HG03103 (cell line): ENCODE results near the gene RNLS.
"Not testable (repeated sequence)": the region's sequence is repeated elsewhere in the genome, so short reads cannot be mapped to it uniquely, and the experiment has no call there.

ENCODE experiments used
- ATAC-seq: cut with Tn5 transposase; IDR thresholded peaks from one replicate; pipeline ENCODE4 v1.9.1; 2021; ENCODE audit warnings: low read depth; ENCODE audit not compliant: unreplicated experiment

RNLS gene

DNA sequence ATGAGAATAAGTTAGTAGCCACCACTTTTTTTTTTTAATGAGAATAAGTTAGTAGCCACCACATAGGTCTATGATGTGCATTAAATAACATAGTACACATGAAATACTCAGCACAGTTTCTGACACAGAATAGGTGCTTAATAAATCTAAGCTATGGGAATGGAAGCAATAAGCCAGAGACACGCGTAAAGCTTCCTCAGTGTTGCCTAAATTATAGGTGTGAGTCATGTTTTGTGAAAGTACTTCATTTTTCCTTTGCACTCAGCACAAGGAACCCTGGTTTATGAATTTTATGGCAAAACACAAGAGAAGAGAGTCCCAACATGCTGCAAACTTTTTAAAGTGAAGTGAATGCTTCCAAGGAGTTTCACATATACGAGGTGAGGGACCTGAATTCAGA is 267.4 kb downstream of the RNLS start:
- no peak for ATAC-seq

DNA sequence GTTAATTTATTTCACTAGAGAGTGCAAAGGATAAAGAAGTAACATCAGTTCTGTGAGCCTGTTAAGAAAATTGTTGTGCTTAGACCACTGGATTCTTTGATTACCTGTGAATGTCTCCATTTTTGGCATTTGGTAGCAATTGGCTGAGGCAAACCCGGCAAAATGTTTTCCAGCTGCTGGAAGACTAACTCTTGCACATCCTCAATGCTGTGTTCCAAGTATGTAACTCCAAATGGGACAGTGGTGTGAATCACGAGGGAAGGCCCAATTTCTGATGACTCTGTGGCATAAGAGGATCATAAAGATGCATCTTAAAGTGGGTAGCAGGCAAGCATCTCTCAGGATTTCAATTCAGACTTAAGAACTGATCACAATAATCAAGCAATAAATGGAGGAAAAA is 268.8 kb downstream of the RNLS start:
- ATAC-seq, result no peak

DNA sequence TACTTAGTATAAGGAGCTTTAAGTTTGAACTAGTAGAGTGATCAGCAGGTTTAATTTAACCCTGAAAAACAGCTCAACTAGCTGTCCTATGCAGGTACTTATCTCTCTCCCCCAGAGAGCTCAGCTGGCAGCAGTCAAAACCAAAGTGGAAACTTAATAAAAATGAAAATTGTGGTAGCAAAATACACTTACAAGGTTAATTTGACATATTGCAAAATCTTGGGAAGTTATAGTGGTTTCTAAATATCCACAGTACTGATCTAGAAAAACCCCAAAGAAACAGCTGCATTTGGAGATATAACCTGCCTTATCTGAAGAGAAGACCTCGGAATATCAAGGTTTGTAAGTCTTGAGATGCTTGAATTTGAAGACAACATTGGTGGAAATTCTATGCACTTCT is 269.2 kb downstream of the RNLS start:
- ATAC-seq, result no peak

GRCh38 chr10:88312855-88313254 is 270.3 kb downstream of the RNLS start:
- no peak for ATAC-seq

DNA sequence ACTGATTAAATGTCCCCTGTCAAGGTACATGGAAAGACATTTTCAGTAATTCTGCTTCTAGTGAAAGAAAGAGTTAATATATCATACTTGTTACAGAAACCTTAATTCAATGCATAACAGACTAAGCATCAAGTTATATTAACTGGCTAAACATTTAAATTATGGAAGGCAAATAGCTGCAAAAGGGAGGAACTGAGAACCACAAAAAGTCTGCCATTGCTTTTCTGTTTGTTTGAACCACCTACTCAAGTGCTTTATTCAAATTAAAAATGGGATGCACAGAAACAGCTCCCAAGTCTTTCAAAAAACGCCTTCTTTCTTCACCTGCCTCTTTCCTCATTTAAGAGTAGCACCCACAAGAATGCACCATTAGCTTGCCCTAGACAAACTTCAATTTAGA is 271.9 kb downstream of the RNLS start:
- ATAC-seq, result no peak

GRCh38 chr10:88309365-88309764 is 273.8 kb downstream of the RNLS start:
- no peak for ATAC-seq

DNA sequence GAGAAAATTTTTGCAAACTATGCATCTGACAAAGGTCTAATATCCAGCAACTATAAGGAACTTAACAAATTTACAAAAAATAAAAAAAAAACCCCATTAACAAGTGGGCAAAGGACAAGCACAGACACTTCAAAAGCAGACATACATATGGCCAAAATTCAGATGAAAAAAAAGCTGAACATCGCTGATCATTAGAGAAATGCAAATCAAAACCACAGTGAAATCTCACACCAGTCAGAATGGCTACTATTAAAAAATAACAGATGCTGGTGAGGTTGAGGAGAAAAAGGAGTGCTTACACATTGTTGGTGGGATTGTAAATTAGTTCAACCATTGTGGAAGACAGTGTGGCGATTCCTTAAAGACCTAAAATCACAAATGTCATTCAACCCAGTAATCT is 274.8 kb downstream of the RNLS start:
- ATAC-seq, result not testable (repeated sequence)

- no peak for ATAC-seq
These were observed 283.3 kb downstream of the RNLS start for GRCh38 chr10:88299787-88300186.

- no peak for ATAC-seq
These were observed 286.0 kb downstream of the RNLS start for GRCh38 chr10:88297103-88297502.

- no peak for ATAC-seq
These were observed 289.4 kb downstream of the RNLS start for GRCh38 chr10:88293651-88294230.

GRCh38 chr10:88293073-88293472 is 290.0 kb downstream of the RNLS start:
- no peak for ATAC-seq

- no peak for ATAC-seq
These were observed 291.0 kb downstream of the RNLS start for GRCh38 chr10:88292185-88292514.

DNA sequence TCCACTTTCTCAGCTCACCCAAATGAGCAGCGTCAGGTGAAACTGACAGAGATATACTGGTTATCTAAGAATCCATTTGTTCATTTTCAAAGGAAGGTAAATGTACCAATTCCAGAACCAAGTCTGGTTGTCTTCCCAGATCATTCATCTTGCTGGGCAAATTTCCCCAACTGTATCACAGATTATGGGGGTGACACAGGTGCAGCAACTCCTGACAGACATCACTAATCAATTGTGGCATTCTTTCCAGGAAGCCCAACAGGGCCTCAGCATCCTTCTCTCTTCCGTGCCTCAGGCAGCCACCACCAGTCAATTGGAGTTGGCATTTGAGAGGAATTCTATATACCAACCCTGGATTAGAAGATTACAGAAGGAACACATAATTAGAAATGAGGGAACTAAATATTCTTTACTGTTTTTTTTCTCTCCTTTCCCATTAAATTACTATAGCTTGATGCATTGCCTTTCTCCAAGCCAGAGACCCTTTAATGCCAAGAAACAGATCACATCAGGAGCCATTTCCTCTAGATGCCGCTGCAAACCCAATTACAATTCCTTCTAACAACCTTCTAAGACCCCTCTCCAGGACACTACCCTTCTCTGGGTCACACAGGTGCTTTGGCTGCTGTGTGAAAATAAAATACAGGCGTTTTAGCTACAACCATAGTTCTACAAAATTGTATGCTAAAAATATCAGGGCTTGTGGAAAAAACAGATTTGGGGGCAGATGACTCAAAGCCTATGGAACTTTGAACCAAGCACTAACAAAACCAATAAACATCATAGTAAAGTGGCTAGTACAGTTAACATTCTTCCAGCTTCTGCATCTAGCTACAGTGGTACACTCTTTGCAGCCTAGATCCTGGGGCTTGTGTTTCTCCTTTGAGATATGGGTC is 291.6 kb downstream of the RNLS start:
- no peak for ATAC-seq

DNA sequence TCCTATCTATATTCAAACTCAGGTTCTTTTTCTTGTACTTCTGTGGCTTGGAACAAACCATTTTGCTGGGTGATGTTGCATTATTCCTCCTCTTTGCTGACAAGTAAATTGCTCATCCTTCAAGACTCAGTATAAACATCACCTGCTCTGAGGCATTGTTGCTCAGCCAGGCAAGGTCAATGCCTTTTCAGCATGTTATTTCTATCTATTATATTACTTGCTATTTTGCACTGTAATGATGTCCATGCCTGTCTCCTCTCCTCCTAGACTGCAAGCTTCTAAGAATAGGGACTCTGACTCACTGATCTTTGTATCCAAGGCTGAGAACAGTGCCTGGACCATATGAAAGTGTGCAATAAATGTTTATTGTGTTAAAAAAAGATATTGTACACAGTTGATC is 293.8 kb downstream of the RNLS start:
- no peak for ATAC-seq

- ATAC-seq, result no peak
These were observed 294.6 kb downstream of the RNLS start for GRCh38 chr10:88288320-88289059.

- no peak for ATAC-seq
These were observed 297.1 kb downstream of the RNLS start for GRCh38 chr10:88286030-88286429.

DNA sequence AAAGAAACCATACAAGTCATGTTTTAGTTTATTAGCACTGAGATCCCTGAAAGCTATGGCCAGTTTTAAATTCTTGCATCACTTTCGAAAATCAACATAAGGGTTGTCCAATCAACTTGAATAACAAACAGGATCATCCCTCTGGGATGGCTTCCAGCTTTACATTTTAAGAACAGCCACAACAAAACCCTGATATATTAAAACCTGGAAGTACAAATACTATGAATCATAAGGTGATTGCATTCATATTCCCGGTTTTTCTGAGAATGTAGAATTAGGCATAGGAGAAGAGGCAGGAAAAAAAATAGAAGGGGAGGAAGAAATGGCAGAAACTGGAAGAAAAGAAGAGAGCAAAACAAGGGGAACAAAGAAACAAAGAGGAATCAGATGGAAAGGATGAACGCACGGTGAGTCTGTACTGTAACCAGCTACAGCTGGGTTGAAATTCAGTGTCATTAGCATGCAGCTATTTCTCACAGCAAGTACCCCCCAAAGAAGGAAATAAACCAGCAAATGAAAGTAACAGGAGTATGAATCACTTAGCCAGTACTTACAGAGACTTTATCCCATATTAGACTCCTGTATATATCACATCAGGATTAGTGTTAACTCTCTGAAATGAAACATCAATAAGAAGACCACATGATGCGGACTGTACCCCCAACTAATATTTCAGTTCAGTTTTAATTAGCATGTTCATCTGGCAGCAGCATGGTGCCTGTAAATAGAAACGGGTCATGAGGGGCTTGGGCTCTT is 301.3 kb downstream of the RNLS start:
- ATAC-seq, result no peak

DNA sequence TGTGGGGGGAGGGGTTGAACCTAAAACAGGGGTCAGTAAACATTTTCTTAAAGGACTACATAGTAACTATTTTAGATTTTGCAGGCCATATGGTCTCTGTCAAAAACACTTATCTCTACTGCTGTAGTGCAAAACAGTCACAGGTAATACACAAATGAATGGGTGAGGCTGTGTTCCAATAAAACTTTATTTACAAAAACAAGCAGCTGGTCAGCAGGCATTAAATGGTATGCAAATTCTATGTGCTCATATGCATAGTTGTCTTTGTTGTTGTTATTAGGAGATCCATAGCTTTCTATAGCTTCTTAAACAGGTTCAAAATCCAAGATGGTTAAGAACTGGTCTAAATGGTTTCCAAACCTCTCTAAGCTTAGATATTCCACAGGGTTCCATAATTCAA is 302.6 kb downstream of the RNLS start:
- ATAC-seq, result no peak

DNA sequence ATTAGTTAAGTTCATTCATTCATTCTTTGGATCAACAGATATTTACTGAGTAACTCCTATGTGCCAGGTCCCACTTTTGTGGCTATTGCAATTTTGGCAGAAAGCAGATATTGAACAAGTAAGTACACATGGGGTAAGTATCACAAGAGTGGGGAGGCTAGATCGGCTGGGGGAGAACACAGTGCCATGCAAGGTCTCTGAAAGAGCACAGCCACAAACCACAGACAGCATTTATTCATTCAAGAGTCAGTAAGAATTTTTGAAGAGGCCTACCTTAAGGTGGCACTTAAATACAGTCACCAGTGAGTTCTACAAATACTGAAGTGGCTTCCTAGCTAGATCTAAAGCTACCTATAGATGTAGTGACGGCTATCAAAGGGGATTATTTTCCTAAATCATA is 304.2 kb downstream of the RNLS start:
- no peak for ATAC-seq

- not testable (repeated sequence) for ATAC-seq
These were observed 306.2 kb downstream of the RNLS start for GRCh38 chr10:88276945-88277344.

DNA sequence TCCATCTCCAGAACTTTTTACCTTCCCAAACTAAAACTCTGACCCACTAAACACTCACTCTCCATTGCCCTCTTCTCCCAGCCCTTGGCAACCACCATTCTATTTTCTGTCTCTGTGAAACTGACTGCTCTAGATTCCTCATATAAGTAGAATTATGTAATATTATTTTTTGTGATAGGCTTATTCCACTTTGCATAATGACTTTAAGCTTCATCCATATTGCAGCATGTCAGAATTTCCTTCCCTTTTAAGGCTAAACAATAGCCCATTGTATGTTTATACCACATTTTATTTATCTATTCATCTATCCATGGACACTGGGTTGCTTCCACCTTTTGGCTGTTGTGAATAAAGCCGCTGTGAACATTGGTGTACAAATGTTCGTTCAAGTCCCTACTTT is 308.8 kb downstream of the RNLS start:
- ATAC-seq, result no peak
